ACC112 (cell line): Measurements from ENCODE around the gene PYY.
A peak's percentile ranks its signal among the peaks of the same experiment; 100 is the strongest.
"Not testable (repeated sequence)": the region's sequence is repeated elsewhere in the genome, so short reads cannot be mapped to it uniquely, and the experiment has no call there.

Experiments
- H2AFZ ChIP-seq: fragments of 200-600 bp; sonication (generic); one replicate; pipeline ENCODE4 v1.6.0; 2017; ENCODE audit warnings: antibody characterized with exemption, low read length; ENCODE audit not compliant: unreplicated experiment
- H3K27ac ChIP-seq: fragments of 200-600 bp; sonication (generic); 2 replicates; pipeline ENCODE4 v1.5.1; 2014; ENCODE audit warnings: low read depth, mild to moderate bottlenecking, antibody characterized with exemption, low read length, moderate library complexity
- H3K27me3 ChIP-seq: fragments of 200-600 bp; sonication (generic); 2 replicates; pipeline ENCODE4 v1.6.1; 2014; ENCODE audit warnings: mild to moderate bottlenecking, antibody characterized with exemption, low read length, moderate library complexity, mixed read lengths; ENCODE audit not compliant: insufficient read depth
- H3K36me3 ChIP-seq: fragments of 200-600 bp; sonication (generic); 2 replicates; pipeline ENCODE4 v1.6.1; 2016; ENCODE audit warnings: mild to moderate bottlenecking, antibody characterized with exemption, low read length, moderate library complexity, mixed read lengths; ENCODE audit not compliant: insufficient read depth
- H3K4me1 ChIP-seq: fragments of 200-600 bp; sonication (generic); one replicate; pipeline ENCODE4 v1.6.1; 2016; ENCODE audit warnings: low read length, mixed read lengths; ENCODE audit not compliant: insufficient read depth, unreplicated experiment, control insufficient read depth
- H3K4me3 ChIP-seq: fragments of 200-600 bp; sonication (generic); 2 replicates; pipeline ENCODE4 v1.5.1; 2014; ENCODE audit warnings: mild to moderate bottlenecking, low read depth, low read length
- H3K79me2 ChIP-seq: fragments of 200-600 bp; sonication (generic); one replicate; pipeline ENCODE4 v1.6.0; 2016; ENCODE audit warnings: low read length; ENCODE audit not compliant: control insufficient read depth, unreplicated experiment, insufficient read depth

Gene PYY

DNA sequence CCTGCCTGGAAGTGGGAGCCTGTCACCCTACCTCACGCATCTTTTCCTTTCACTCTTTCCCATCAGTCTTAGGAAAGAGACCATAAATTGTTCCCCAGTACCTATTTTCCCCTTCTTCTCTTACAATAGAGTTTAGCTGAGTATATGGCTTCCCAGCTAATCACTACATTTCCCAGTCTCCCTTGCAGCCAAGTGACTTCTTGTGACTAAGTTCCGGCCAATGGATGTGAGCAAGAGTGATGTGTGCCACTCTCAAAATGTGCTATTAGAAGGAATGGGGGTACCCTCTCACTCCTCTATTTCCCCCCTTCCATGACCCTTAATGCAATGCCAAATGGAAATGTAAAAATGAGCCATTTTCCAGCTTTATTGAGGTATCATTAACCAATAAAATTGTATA, 8.2 kb upstream of the PYY start:
- no peak overlapping the region for H2AFZ ChIP-seq
- H3K27ac ChIP-seq: no peak overlapping the region
- H3K4me3 ChIP-seq: no peak overlapping the region
- H3K27me3 ChIP-seq: no peaks in the 10 kb centered on the region
- H3K79me2 ChIP-seq: no peaks in the 10 kb centered on the region
- H3K36me3 ChIP-seq: no peaks in the 10 kb centered on the region
- peaks cover 19% of the 10 kb centered on the region for H3K4me1 ChIP-seq

DNA sequence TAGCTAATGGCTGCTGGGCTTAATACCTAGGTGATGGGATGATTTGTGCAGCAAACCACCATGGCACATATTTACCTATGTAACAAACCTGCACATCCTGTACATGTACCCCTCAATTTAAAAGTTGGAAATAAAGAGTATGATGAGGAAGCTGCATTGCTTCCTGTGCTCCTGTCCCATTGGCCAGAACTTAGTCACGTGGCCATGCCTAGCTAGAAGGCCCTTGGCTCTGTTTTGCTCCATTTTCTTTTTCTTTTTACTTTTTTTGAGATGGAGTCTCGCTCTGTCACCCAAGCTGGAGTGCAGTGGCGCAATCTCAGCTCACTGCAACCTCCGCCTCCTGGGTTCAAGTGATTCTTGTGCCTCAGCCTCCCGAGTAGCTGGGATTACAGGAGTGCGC, 7.6 kb upstream of the PYY start:
- H3K27me3 ChIP-seq, H3K36me3 ChIP-seq, H3K27ac ChIP-seq, H3K4me3 ChIP-seq, H3K79me2 ChIP-seq, H2AFZ ChIP-seq: not testable (repeated sequence)
- peaks cover 24% of the 10 kb centered on the region for H3K4me1 ChIP-seq

DNA sequence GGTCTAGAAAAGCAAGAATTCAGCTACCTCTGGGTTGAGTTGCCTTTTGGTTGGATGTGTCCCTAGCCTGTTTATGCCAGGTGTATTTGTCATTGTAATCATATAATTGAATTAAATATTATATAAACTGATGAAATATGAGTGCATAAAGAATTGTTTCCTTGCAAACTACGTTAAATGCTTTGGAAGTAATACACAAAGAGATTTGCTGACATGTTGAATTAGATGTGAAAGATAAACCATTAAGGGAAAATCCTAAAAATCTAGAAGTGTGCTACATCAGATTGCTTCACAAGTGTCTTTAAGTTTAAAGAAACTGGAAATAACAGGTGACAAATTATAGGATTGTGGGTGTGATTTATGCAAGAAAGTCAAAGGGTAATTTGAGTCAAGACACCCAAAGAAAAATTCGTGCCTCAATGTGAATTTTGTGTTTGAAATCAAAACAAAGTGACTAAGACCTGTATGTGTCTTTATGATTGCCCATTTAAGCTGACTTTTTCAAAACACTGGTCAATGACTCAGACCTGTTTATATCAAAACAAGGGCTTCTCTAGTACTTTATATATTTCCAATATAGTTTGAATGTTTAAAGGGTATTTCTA, 5.1 kb upstream of the PYY start:
- Histone ChIP-seq H3K27me3 (peaks cover 9% of the 10 kb centered on the region), H2AFZ (no peak overlapping the region), H3K4me3 (no peak overlapping the region), H3K4me1 (peaks cover 29% of the 10 kb centered on the region), H3K27ac (no peak overlapping the region), H3K79me2 (no peaks in the 10 kb centered on the region), H3K36me3 (no peaks in the 10 kb centered on the region)

DNA sequence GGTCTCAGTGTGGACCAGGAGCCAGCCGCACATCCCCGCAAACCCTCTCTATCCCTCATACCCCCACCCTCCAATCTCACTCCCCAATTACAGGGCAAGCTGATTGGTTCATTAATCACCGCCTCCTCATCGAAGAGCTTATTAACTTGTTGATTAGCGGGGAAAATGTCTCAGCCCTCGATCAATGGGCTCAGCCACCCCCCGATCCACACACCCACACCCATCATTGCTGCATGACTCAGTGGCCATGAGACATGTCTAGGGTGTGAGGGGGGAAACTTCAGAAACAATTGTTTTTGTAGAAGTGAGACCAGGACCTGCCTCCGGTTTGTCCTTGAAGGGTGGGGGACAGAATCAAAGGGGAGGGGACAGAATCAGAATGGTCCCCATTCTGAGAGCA, 2.5 kb upstream of the PYY start:
- no peaks in the 10 kb centered on the region for H3K36me3 ChIP-seq
- H3K27ac ChIP-seq: no peak overlapping the region
- H3K4me1 ChIP-seq: peaks cover 26% of the 10 kb centered on the region
- peaks cover 35% of the 10 kb centered on the region for H3K27me3 ChIP-seq
- H3K4me3 ChIP-seq: no peak overlapping the region
- no peak overlapping the region for H2AFZ ChIP-seq
- no peaks in the 10 kb centered on the region for H3K79me2 ChIP-seq

DNA sequence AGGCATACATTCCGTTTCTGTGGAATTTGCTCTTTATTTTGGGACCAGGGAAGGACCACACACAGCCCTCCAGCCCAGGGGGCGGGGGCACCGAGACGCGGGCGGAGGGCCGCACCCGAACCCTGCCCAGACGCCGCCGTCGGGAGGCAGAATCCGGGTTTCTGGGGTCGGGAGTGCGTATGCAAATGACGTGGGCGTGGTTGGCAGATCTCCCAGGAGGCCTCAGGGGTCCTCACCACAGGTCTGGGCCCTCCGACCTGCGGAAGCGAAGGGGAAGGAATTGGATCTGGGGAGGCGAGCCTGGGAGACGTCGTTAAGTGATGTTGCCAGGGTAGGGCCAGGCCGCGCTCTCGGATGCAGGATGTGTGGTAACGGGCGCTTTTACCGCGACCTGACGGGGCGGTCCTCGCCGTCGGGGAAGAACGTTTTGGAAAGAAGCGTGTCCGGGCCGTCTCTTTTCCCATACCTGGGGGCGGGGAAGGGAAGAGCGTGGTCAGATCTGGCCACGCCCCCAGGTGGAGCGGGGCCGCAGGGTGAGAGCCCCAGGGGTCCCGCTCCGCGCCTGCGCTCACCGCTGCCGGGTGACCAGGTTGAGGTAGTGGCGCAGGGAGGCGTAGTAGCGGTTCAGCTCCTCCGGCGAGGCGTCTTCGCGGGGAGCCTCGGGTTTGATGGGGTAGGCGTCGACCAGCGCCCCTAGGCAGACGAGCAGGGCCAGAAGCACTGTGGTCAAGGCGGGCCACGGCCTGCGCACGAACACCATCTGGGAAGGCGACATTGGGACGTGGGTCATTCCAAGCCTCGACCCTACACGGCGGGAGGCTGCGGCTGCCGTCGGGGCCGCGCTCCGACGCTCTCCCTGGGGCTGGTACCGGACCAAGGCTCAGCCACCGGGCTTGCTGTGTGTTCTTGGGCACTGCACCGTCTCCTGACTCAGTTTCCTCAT, 745 bp downstream of the PYY start:
- Histone ChIP-seq H3K36me3 (no peaks in the 10 kb centered on the region), H3K27ac (no peak overlapping the region), H3K27me3 (peaks cover 43% of the 10 kb centered on the region), H3K4me3 (peak overlapping the region; percentile 15; the same call in 1 of the 2 replicates), H3K79me2 (no peaks in the 10 kb centered on the region), H3K4me1 (peaks cover 10% of the 10 kb centered on the region), H2AFZ (no peak overlapping the region)

DNA sequence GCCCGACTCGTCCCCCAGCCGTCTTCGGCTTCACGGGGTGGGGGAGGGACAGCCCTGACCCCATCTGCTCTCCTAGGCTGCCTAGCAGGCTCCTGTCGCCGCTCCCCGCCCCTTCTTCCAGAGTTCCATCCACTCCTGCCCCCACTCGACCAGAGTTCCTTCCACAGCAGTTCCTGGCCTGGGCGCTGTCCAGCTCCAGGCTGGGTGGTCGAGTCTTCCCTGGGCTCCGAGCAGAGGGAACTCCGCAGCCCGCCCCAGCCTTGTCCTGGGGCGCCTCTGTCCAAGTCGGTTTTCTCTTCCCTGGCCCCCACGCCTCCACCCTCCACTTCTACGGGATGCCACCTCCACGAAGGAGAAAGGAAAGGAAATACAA, 1.4 kb downstream of the PYY start:
- H3K36me3 ChIP-seq: no peaks in the 10 kb centered on the region
- H3K4me3 ChIP-seq: no peak overlapping the region
- H3K27ac ChIP-seq: no peak overlapping the region
- peaks cover 10% of the 10 kb centered on the region for H3K4me1 ChIP-seq
- no peak overlapping the region for H2AFZ ChIP-seq
- H3K27me3 ChIP-seq: peaks cover 43% of the 10 kb centered on the region
- no peaks in the 10 kb centered on the region for H3K79me2 ChIP-seq

DNA sequence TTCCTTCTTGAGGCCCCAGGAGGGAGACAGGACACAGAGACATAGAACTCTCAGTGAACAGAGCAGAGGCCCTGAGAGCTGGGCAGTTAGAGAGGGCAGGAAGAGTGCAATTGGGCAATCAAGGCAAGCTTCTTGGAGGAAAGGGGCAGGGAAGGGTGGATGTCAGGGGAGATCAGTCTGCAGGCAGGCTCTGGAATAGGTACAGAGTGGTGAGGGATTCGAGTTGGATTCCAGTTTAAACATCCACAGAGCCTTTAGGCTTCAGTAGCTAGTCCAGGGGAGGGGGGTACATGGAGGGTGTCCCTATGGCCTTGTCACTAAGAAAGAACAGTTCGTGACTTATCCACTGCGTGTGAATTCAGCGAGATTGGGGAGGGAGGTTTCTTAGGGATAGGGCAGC, 2.0 kb downstream of the PYY start:
- Histone ChIP-seq H3K79me2 (no peaks in the 10 kb centered on the region), H3K4me1 (peaks cover 9% of the 10 kb centered on the region), H2AFZ (no peak overlapping the region), H3K27ac (no peak overlapping the region), H3K27me3 (peaks cover 43% of the 10 kb centered on the region), H3K4me3 (no peak overlapping the region), H3K36me3 (no peaks in the 10 kb centered on the region)

DNA sequence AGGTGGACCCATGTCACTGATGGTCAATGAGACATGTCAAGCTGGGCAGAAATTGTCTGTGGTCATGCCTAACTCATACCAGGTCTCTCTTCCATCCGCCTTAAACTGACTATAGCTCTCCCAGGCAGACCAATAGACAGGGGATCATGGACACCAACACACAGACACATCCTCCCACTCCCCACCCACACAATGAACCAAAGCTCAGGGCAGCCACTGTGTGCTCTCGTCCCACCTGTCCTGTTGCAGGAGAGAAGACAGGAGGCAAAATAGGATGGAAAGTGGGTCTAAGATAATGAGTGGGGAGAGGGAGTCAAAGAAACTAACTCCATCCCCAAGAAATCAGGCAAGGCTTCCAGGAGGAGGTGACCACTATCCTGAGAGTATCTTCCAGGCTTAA, 3.2 kb downstream of the PYY start:
- no peaks in the 10 kb centered on the region for H3K36me3 ChIP-seq
- H2AFZ ChIP-seq: no peak overlapping the region
- no peak overlapping the region for H3K27ac ChIP-seq
- no peak overlapping the region for H3K4me3 ChIP-seq
- H3K79me2 ChIP-seq: no peaks in the 10 kb centered on the region
- no peaks in the 10 kb centered on the region for H3K4me1 ChIP-seq
- peaks cover 43% of the 10 kb centered on the region for H3K27me3 ChIP-seq

DNA sequence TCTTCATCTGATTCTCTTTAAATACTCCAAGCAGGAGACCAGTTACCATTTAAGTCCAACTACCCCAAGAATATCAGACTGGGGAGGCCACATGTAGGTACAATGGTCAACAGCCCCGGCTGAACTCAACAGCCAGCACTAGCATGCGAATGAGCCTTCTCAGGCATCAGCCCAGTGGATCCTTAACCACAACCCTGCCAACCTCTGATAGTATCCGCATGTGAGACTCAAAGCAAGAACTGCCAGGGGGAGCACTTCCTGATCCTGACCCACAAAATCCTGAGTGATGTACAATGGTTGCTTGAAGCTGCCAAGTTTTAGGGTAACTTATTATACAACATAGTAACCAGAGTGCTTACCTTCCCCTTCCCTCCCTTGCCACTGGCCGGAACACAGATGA, 4.0 kb downstream of the PYY start:
- no peak overlapping the region for H3K4me3 ChIP-seq
- H3K27me3 ChIP-seq: peaks cover 43% of the 10 kb centered on the region
- H2AFZ ChIP-seq: no peak overlapping the region
- no peaks in the 10 kb centered on the region for H3K4me1 ChIP-seq
- no peaks in the 10 kb centered on the region for H3K36me3 ChIP-seq
- no peak overlapping the region for H3K27ac ChIP-seq
- no peaks in the 10 kb centered on the region for H3K79me2 ChIP-seq

DNA sequence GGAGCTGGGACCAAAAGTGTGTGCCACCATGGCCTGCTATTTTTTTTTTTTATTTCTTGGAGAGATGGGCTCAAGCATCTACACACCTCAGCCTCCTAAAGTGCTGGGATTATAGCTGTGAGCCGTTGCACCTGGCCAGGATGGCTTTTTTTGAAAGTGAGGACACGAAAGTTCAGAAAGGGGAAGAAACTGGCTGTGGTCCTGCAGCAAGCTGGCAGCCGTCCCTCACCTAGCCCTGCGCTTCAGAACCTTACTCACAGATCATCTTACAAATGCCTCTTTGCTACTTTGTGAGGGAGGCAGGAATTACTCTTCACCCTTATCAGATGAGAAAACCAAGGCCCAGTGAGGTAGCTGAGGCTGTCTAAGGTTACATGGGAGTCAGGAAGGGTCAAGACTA, 7.0 kb downstream of the PYY start:
- Histone ChIP-seq H3K27ac (no peak overlapping the region), H3K4me3 (no peak overlapping the region), H3K79me2 (no peaks in the 10 kb centered on the region), H3K4me1 (peaks cover 2% of the 10 kb centered on the region), H3K27me3 (peaks cover 13% of the 10 kb centered on the region), H2AFZ (no peak overlapping the region), H3K36me3 (no peaks in the 10 kb centered on the region)
